GM19452 (cell line): ENCODE data around the gene EPHX1.
"Not testable (repeated sequence)": the region's sequence is repeated elsewhere in the genome, so short reads cannot be mapped to it uniquely, and the experiment has no call there.

Source experiments
- ATAC-seq: cut with Tn5 transposase; IDR thresholded peaks from one replicate; pipeline ENCODE4 v1.9.1; 2021; ENCODE audit not compliant: unreplicated experiment

EPHX1 gene

DNA sequence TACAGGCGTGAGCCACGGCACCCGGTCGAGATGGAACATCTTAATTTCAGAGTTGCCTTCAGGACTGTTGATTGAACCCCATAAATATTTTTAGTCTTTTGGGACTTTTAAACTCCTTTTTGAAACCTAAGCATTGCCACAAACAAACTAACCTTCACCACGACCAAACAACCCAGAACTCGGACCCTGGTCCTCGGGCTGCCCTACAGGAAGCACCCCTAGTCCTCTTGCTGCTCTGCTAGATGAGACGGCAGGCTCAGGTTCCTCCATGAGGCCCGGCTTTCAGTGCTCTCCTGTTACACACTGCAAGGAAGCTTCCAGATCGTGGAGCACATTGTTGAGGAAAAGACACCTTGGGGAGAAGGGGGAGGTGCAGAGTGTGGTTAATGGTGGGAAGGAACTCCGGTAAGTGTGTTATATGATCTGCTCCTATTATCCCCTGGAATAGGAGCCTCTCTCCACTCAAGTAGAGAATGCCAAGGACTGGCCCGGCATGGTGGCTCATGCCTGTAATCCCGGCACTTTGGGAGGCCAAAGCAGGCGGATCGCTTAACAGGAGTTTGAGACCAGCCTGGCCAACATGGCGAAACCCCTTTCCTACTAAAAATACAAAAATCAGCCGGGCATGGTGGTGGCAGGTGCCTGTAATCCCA is 5.7 kb downstream of the EPHX1 start:
- no peak for ATAC-seq

DNA sequence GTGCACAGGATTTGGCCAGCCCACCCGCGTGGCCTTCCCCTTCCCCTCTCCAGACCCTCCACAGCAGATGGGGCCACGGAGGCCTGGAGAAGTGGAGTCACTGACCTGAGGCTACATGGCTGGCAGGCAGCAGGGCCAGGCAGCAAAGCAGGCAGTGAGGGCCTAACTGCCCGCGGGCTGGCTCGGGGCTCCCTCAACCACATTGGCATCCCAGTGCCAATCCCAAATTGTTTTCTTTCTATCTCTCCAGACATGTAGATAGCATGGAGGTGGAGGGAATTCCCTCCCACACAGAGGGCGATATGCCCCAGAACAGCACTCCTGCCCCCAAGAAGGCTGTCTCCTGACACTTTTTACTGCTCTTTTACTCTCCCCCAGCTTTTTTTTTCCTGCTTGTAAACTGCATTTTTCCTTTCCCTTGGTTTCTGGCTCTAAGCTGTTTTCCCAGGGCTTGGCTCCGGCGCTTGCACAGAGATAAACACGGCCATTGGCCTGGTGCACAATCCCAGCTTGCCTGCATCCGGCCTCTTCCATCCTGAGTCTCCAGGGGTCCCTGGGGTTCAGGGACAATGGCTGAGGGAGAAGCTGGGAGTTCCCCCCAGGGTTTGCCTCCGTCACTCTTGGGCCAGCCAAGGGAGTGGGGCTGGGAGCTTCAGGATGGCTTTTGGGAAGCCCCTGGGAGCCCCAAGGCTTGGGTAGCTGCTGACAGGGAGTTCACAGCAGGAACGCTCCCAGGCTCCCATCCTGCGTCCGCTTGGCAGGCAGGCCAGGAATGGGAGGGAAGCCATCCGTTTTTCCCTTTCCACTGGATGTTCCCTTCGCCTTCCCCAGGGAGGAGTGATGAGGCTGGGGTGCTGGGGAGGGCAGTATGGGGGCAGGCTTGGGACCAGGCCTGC is 7.0 kb downstream of the EPHX1 start:
- no peak for ATAC-seq

GRCh38 chr1:225817611-225818061 is 7.7 kb downstream of the EPHX1 start:
- no peak for ATAC-seq

DNA sequence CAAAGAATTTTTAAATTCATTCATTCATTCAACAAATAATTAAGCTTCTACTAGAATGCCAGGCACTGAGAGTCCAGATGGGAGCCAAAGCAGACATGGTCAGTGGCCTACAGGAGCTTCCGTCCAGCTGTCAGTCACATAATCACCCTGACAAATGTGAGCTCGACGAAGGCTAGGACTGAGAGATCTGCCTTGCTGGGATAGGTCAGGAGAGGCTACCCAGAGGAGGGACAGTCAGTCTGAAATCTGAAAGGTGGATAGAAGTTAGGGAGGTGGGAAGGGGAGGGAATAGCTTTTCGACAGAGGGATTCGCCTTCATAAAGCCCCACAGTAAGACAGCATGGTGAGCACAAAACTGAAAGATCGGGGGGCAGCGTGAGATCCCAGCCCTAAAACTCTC is 8.3 kb downstream of the EPHX1 start:
- ATAC-seq, result no peak

GRCh38 chr1:225819346-225820192 is 9.6 kb downstream of the EPHX1 start:
- no peak for ATAC-seq

DNA sequence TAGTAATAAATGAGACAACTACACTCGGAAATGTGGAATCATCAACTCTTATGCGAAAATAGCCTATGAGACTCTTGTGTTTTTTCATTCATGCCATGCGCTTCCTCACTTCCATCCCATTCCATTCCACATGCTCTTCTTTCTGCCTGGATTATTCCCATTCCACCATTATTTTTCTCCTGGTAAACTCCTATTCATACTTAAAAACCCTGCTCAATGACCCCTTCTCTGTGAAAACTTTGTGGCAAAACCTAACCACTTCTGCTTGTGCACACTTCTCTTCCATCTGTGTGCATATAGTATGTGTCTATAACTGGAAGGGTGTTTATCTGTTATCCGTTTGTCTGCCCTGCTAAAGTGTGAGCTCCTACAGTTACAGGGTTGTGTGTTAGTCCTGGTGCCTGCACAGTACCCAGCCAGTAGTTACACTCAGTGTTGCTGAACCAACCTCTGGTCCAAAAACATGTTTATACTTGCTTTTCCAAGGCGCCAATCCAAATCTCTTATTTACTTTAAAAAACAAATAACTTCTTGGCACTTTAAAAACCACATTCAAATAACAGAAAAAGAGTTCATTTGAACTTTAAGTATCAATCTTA is 10.7 kb downstream of the EPHX1 start:
- ATAC-seq, result no peak

DNA sequence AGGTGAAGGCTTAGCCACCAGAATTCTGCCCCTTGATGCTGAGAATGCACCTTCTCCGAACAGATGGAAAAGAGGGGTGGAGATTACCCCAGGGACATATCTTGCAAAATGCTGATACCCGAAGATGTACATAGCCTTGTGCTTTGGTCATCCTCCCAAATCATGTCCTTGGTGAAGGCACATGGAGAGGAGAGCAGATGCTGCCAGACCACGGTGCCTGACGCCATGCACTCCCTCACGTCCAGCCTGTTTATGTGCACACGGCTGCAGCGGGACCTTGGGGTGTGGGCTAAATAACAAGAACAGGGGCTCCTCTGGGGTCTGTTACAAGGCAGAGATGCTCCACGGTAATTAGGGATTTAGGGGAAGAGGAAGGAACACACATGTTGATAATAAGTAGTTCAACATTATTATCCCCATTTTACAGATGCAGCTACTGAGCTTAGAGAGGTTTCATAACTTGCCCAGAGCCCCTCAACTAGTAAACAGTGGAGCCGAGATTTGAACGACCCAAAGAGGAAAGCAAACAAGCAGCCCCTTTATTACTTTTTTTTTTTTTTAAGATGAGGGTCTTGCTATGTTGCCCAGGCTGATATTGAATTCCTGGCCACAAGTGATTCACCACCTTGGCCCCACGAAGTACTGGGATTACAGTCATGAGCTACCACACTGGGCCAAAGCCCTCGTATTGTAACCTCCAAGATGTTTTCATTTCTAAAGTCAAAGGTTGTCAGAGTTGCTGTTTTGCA is 12.9 kb downstream of the EPHX1 start:
- ATAC-seq, result no peak

GRCh38 chr1:225823811-225824261 is 13.9 kb downstream of the EPHX1 start:
- ATAC-seq, result no peak

GRCh38 chr1:225824533-225824941 is 14.6 kb downstream of the EPHX1 start:
- ATAC-seq, result no peak

DNA sequence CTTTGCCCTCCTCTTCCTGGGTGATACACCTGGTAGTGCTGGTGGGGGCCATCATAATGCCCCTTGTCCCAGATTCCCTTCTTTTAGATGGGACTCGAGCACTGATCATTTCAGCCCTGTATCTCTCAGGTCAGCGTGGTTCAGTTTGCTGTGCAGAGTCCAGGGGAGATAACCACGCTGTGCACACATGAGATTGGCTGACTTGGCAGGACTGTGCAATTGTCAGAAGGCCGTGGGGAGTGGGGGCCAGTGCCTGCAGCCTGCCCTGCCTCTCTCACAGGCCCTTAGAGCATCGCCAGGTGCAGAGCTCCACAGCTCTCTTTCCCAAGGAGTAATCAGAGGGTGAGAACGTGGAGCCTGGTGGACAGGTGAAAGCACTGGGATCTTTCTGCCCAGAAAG is 15.2 kb downstream of the EPHX1 start:
- no peak for ATAC-seq

- ATAC-seq, result no peak
Measured at GRCh38 chr1:225825607-225826007, 15.7 kb downstream of the EPHX1 start.

- no peak for ATAC-seq
Measured at GRCh38 chr1:225827076-225827475, 17.2 kb downstream of the EPHX1 start.

DNA sequence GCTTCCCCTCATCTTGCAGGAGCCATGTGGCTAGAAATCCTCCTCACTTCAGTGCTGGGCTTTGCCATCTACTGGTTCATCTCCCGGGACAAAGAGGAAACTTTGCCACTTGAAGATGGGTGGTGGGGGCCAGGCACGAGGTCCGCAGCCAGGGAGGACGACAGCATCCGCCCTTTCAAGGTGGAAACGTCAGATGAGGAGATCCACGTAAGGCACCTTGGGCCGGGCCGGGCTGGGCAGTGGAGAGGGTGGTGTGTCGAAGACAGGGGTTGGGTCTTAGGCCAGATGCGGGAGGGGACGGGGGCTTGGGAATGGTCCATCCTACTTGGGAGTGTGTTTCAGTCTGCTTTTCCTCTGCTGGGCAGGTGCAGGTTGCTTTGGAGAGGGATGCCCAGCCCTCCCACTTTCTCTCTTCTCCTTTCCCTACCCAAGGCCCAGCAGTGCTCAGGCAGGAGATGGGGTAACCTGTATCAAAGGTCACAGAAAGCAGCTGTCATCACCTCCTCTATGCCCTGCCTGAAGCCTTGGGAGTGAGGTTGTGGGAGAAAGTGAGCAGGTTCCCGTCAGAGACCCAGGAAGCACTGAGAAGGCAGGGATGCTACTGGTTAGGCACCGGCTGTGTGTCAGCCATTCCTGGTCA is 18.9 kb downstream of the EPHX1 start:
- no peak for ATAC-seq

DNA sequence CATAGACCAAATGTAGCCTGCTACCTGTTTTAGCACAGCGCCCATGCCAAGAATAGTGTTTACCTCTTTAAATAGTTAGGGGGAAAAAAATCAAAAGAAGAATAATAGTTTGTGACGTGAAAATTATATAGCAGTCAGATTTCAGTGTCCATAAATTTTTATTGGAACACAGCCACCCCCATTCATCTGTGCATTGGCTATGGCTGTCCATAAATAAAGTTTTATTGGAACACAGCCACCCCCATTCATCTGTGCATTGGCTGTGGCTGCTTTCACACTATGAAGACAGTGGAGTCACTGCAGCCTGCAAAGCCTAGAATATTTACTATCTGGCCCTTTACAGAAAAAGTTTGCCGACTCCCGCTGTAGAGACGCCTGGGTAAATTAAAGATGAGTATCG is 20.9 kb downstream of the EPHX1 start:
- no peak for ATAC-seq

GRCh38 chr1:225834417-225835329 is 24.7 kb downstream of the EPHX1 start:
- no peak for ATAC-seq

- ATAC-seq, result no peak
Measured at GRCh38 chr1:225835856-225836255, 25.9 kb downstream of the EPHX1 start.

DNA sequence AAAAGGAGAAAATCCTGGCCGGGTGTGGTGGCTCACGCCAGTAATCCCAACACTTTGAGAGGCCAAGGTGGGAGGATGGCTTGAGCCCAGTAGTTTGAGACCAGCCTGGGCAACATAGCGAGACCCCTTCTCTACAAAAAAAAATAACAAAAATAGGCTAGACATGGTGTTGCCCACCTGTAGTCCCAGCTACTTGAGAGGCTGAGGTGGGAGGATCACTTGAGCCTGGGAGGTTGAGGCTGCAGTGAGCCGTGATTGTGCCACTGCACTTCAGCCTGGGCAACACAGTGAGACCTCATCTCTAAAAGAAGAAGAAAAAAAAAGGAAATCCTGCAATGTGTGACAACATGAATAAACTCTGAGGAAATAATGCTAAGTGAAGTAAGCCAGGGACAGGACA is 26.4 kb downstream of the EPHX1 start:
- not testable (repeated sequence) for ATAC-seq

- no peak for ATAC-seq
Measured at GRCh38 chr1:225838793-225839192, 28.9 kb downstream of the EPHX1 start.

DNA sequence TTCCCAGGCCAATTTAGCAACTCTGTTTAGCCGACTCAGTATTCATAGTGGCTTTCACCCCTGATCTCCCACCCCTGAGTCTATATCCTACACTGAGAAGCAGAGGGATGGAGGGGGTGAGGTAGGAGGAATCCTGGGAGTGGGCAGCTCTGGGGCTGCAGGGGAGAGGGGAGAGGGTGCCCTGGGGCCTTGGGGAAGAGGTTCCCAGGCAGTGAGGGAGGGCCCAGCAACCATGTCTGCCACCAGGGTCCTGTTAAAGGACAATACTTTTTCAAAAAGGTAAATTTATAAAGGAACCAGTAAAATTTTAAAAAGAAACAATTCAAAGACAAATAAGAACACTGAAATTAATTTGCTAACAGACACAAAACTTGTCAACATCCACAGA is 30.3 kb downstream of the EPHX1 start:
- no peak for ATAC-seq
